HepG2 (cell line): ENCODE data around the gene ADGRD1. TPM values are rescaled to one million over a fixed set of nuclear protein-coding genes. Genes with fewer than 3 reads are reported as not detected.

Experiments
- ARHGAP35 ChIP-seq: sonication (generic); formaldehyde crosslinking; IDR thresholded peaks from 2 replicates; pipeline ENCODE4 v1.9.0; 2022; ENCODE audit warnings: mild to moderate bottlenecking, inconsistent platforms, moderate library complexity, missing genetic modification reagents, borderline replicate concordance
- EEA1 ChIP-seq: sonication (generic); formaldehyde crosslinking; IDR thresholded peaks from 2 replicates; pipeline ENCODE4 v1.5.1; 2020; ENCODE audit warnings: mild to moderate bottlenecking, missing genetic modification reagents, borderline replicate concordance
- FLYWCH1 ChIP-seq: sonication (generic); formaldehyde crosslinking; IDR thresholded peaks from 2 replicates; pipeline ENCODE4 v1.8.1; 2023; ENCODE audit warnings: mild to moderate bottlenecking, missing genetic modification reagents
- MYNN ChIP-seq: sonication (generic); formaldehyde crosslinking; IDR thresholded peaks from 2 replicates; pipeline ENCODE4 v1.4.0; 2020; ENCODE audit warnings: mild to moderate bottlenecking, low read depth, missing genetic modification reagents
- NR2C2 ChIP-seq: sonication (generic); formaldehyde crosslinking; IDR thresholded peaks from 2 replicates; pipeline ENCODE4 v1.4.0; 2020; ENCODE audit warnings: missing genetic modification reagents, mild to moderate bottlenecking, moderate library complexity, borderline replicate concordance
- ZBTB38 ChIP-seq: sonication (generic); formaldehyde crosslinking; IDR thresholded peaks from 2 replicates; pipeline ENCODE4 v1.5.1; 2020; ENCODE audit warnings: mild to moderate bottlenecking, missing genetic modification reagents
- ZFAT ChIP-seq: sonication (generic); formaldehyde crosslinking; conservative IDR thresholded peaks from 2 replicates; pipeline ENCODE4 v1.8.1; 2023; ENCODE audit warnings: missing genetic modification reagents, inconsistent platforms
- ZMYM3 ChIP-seq: sonication (generic); formaldehyde crosslinking; IDR thresholded peaks from 2 replicates; pipeline ENCODE4 v1.5.1; 2020; ENCODE audit warnings: mild to moderate bottlenecking, missing genetic modification reagents
- ZNF687 ChIP-seq: sonication (generic); formaldehyde crosslinking; IDR thresholded peaks from 2 replicates; pipeline ENCODE4 v1.5.1; 2020; ENCODE audit warnings: mild to moderate bottlenecking, missing genetic modification reagents, moderate library complexity
- ZNF75D ChIP-seq: sonication (generic); formaldehyde crosslinking; IDR thresholded peaks from 2 replicates; pipeline ENCODE4 v1.8.1; 2023; ENCODE audit warnings: missing genetic modification reagents, mild to moderate bottlenecking, borderline replicate concordance
- ZNF891 ChIP-seq: sonication (generic); formaldehyde crosslinking; IDR thresholded peaks from 2 replicates; pipeline ENCODE4 v1.5.0; 2020; ENCODE audit warnings: mild to moderate bottlenecking, missing genetic modification reagents
- polyA plus RNA-seq, 8 experiments: library from polyadenylated mRNA; depleted of rRNA in 3 of 8; stranded (reverse) in 7 of 8; unstranded in 1 of 8; fragments of >200 nt; fragmentation: Illumina TruSeq in 4 of 8; extraction: Trizol in 4 of 8; gene quantifications; 2 replicates each; pipeline versions ENCODE4 v1.2.1 to v1.2.3, GENCODE V29; 2011 to 2016; ENCODE audit warnings: low read depth in 4 of 8, missing spikeins in 1 of 8, mixed read lengths in 1 of 8; ENCODE audit not compliant: insufficient read depth in 1 of 8
- total RNA-seq, 5 experiments: library from RNA; depleted of rRNA; stranded (reverse); fragments of >200 nt; fragmentation: Illumina TruSeq; extraction: Trizol; gene quantifications; 2 replicates each; pipeline ENCODE4 v1.2.3, GENCODE V29; 2016; ENCODE audit warnings: low read depth in 1 of 5
- TF ChIP-seq, protein P1 (sequence below), 2 experiments: sonication (generic) in 1 of 2; formaldehyde crosslinking in 1 of 2; IDR thresholded peaks; 2 replicates each; pipeline versions ENCODE4 v1.4.0 to v1.6.1; 2016 to 2020; ENCODE audit warnings: borderline replicate concordance in 1 of 2, low read depth in 1 of 2, mild to moderate bottlenecking in 1 of 2, missing genetic modification reagents in 1 of 2

ADGRD1 gene
- total and polyA plus RNA-seq, 2 of the 13 experiments (the other 11 are each of a cell fraction or from before 2014, with no cell fraction given): 0.46 to 12.4 TPM

- TF ChIP-seq, protein P1, sequence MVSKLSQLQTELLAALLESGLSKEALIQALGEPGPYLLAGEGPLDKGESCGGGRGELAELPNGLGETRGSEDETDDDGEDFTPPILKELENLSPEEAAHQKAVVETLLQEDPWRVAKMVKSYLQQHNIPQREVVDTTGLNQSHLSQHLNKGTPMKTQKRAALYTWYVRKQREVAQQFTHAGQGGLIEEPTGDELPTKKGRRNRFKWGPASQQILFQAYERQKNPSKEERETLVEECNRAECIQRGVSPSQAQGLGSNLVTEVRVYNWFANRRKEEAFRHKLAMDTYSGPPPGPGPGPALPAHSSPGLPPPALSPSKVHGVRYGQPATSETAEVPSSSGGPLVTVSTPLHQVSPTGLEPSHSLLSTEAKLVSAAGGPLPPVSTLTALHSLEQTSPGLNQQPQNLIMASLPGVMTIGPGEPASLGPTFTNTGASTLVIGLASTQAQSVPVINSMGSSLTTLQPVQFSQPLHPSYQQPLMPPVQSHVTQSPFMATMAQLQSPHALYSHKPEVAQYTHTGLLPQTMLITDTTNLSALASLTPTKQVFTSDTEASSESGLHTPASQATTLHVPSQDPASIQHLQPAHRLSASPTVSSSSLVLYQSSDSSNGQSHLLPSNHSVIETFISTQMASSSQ (IDR thresholded peaks at IDR 0.05; ENCODE audit: low read depth): no peak
- TF ChIP-seq, protein P1 (CRISPR knock-in tag; IDR thresholded peaks at IDR 0.05; ENCODE audit: borderline replicate concordance): no peak
- TF ChIP-seq ZFAT (CRISPR knock-in tag): no peak
- no peak for TF ChIP-seq ZBTB38 (CRISPR knock-in tag)
- no peak for TF ChIP-seq FLYWCH1 (CRISPR knock-in tag)
- TF ChIP-seq ZMYM3 (CRISPR knock-in tag): no peak
- no peak for TF ChIP-seq MYNN (CRISPR knock-in tag)
- no peak for TF ChIP-seq NR2C2
- no peak for TF ChIP-seq ZNF891 (CRISPR knock-in tag)
- no peak for TF ChIP-seq ZNF687 (CRISPR knock-in tag)
- no peak for TF ChIP-seq ARHGAP35 (CRISPR knock-in tag)
- TF ChIP-seq ZNF75D (CRISPR knock-in tag): no peak
- no peak for TF ChIP-seq EEA1
Observed at GRCh38 chr12:131129839-131130238, 176.1 kb downstream of the ADGRD1 start (continued).
